ENCODE results near the gene POLD4. TPM values are rescaled to one million over a fixed set of nuclear protein-coding genes. Genes with fewer than 3 reads are reported as not detected.
A peak's percentile ranks its signal among the peaks of the same experiment; 100 is the strongest.

The POLD4 gene
- total and polyA plus RNA-seq, 2 of the 13 experiments (the other 11 are each of a cell fraction or from before 2014, with no cell fraction given) = 10.5 to 27.4 TPM

GRCh38 chr11:67356864-67357561 is 3.7 kb upstream of the POLD4 start (continued):
- TF ChIP-seq, protein P1, sequence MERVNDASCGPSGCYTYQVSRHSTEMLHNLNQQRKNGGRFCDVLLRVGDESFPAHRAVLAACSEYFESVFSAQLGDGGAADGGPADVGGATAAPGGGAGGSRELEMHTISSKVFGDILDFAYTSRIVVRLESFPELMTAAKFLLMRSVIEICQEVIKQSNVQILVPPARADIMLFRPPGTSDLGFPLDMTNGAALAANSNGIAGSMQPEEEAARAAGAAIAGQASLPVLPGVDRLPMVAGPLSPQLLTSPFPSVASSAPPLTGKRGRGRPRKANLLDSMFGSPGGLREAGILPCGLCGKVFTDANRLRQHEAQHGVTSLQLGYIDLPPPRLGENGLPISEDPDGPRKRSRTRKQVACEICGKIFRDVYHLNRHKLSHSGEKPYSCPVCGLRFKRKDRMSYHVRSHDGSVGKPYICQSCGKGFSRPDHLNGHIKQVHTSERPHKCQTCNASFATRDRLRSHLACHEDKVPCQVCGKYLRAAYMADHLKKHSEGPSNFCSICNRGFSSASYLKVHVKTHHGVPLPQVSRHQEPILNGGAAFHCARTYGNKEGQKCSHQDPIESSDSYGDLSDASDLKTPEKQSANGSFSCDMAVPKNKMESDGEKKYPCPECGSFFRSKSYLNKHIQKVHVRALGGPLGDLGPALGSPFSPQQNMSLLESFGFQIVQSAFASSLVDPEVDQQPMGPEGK (CRISPR knock-in tag; IDR thresholded peaks at IDR 0.05) = peak; percentile 35; the same call in 1 of the 2 replicates
- TF ChIP-seq ZNF180 (CRISPR knock-in tag; IDR thresholded peaks at IDR 0.05; ENCODE audit: borderline replicate concordance, low read depth) = no peak
- peak; percentile 53; the same call in 1 of the 2 replicates for TF ChIP-seq YEATS2 (CRISPR knock-in tag; IDR thresholded peaks at IDR 0.05; ENCODE audit: borderline replicate concordance)
- no peak; the same call in 1 of the 2 replicates for TF ChIP-seq MIER3 (CRISPR knock-in tag; IDR thresholded peaks at IDR 0.05; ENCODE audit: borderline replicate concordance)
- no peak for TF ChIP-seq MLLT10 (CRISPR knock-in tag; IDR thresholded peaks at IDR 0.05)
- TF ChIP-seq, protein P2, sequence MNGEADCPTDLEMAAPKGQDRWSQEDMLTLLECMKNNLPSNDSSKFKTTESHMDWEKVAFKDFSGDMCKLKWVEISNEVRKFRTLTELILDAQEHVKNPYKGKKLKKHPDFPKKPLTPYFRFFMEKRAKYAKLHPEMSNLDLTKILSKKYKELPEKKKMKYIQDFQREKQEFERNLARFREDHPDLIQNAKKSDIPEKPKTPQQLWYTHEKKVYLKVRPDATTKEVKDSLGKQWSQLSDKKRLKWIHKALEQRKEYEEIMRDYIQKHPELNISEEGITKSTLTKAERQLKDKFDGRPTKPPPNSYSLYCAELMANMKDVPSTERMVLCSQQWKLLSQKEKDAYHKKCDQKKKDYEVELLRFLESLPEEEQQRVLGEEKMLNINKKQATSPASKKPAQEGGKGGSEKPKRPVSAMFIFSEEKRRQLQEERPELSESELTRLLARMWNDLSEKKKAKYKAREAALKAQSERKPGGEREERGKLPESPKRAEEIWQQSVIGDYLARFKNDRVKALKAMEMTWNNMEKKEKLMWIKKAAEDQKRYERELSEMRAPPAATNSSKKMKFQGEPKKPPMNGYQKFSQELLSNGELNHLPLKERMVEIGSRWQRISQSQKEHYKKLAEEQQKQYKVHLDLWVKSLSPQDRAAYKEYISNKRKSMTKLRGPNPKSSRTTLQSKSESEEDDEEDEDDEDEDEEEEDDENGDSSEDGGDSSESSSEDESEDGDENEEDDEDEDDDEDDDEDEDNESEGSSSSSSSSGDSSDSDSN (CRISPR knock-in tag; IDR thresholded peaks at IDR 0.05) = 0 out of 2 replicates have a peak, but pooled peaks have one; percentile 31
- TF ChIP-seq ZNF263 (CRISPR knock-in tag; IDR thresholded peaks at IDR 0.05) = peak; percentile 74
- TF ChIP-seq NCOA1 (CRISPR knock-in tag; IDR thresholded peaks at IDR 0.05) = no peak
- TF ChIP-seq, protein P3, sequence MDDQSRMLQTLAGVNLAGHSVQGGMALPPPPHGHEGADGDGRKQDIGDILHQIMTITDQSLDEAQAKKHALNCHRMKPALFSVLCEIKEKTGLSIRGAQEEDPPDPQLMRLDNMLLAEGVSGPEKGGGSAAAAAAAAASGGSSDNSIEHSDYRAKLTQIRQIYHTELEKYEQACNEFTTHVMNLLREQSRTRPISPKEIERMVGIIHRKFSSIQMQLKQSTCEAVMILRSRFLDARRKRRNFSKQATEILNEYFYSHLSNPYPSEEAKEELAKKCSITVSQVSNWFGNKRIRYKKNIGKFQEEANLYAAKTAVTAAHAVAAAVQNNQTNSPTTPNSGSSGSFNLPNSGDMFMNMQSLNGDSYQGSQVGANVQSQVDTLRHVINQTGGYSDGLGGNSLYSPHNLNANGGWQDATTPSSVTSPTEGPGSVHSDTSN (CRISPR knock-in tag; IDR thresholded peaks at IDR 0.05; ENCODE audit: borderline replicate concordance) = no peak
- TF ChIP-seq ZNF652 (CRISPR knock-in tag; IDR thresholded peaks at IDR 0.05; ENCODE audit: borderline replicate concordance, low read depth) = peak; percentile 100
- TF ChIP-seq, protein P4, sequence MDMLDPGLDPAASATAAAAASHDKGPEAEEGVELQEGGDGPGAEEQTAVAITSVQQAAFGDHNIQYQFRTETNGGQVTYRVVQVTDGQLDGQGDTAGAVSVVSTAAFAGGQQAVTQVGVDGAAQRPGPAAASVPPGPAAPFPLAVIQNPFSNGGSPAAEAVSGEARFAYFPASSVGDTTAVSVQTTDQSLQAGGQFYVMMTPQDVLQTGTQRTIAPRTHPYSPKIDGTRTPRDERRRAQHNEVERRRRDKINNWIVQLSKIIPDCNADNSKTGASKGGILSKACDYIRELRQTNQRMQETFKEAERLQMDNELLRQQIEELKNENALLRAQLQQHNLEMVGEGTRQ (IDR thresholded peaks at IDR 0.05; ENCODE audit: low read depth, low read length) = no peak
- TF ChIP-seq, protein P4 (CRISPR knock-in tag; IDR thresholded peaks at IDR 0.05; ENCODE audit: borderline replicate concordance) = no peak
- TF ChIP-seq SMAD3 (CRISPR knock-in tag; IDR thresholded peaks at IDR 0.05) = 0 out of 2 replicates have a peak, but pooled peaks have one; percentile 72
- peak; percentile 54; the same call in 1 of the 2 replicates for TF ChIP-seq ZNF605 (CRISPR knock-in tag; IDR thresholded peaks at IDR 0.05)
- TF ChIP-seq JARID2 (CRISPR knock-in tag; IDR thresholded peaks at IDR 0.05; ENCODE audit: insufficient replicate concordance) = no peak
- TF ChIP-seq, protein P5, sequence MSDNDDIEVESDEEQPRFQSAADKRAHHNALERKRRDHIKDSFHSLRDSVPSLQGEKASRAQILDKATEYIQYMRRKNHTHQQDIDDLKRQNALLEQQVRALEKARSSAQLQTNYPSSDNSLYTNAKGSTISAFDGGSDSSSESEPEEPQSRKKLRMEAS (IDR thresholded peaks at IDR 0.05) = peak; percentile 37; the same call in 1 of the 2 replicates
- TF ChIP-seq HNF1B (CRISPR knock-in tag; IDR thresholded peaks at IDR 0.05) = peak; percentile 77
- 0 out of 2 replicates have a peak, but pooled peaks have one; percentile 31 for TF ChIP-seq HOXA3 (CRISPR knock-in tag; IDR thresholded peaks at IDR 0.05)
- TF ChIP-seq KLF6 (CRISPR knock-in tag; IDR thresholded peaks at IDR 0.05) = peak; percentile 69; the same call in 1 of the 2 replicates
- TF ChIP-seq SPEN (CRISPR knock-in tag; IDR thresholded peaks at IDR 0.05; ENCODE audit: low read depth) = 0 out of 2 replicates have a peak, but pooled peaks have one; percentile 58
